Hepatocyte (in vitro differentiated cells): Measurements from ENCODE around the gene PRKCSH.
"Not testable (repeated sequence)": the region's sequence is repeated elsewhere in the genome, so short reads cannot be mapped to it uniquely, and the experiment has no call there.

Source experiments
- CTCF ChIP-seq: fragments of 200-600 bp; sonication (generic); IDR thresholded peaks from 2 replicates; pipeline ENCODE4 v1.5.1; 2016; ENCODE audit warnings: antibody characterized with exemption, mild to moderate bottlenecking; ENCODE audit not compliant: poor library complexity
- EZH2 ChIP-seq: fragments of 200-600 bp; sonication (generic); IDR thresholded peaks from 2 replicates; pipeline ENCODE4 v1.6.1; 2016; ENCODE audit warnings: antibody characterized with exemption, mild to moderate bottlenecking, borderline replicate concordance

GRCh38 chr19:11468266-11468845 is 32.9 kb downstream of the PRKCSH start:
- not testable (repeated sequence) for TF ChIP-seq CTCF, EZH2
